GM18858 (cell line): ENCODE results near the gene HTRA1.

Experiments
- ATAC-seq: cut with Tn5 transposase; IDR thresholded peaks from one replicate; pipeline ENCODE4 v1.9.1; 2021; ENCODE audit not compliant: unreplicated experiment

Gene HTRA1

GRCh38 chr10:122514045-122514840 is 52.9 kb downstream of the HTRA1 start:
- no peak for ATAC-seq

- ATAC-seq = no peak
Observed at GRCh38 chr10:122515022-122515424, 53.7 kb downstream of the HTRA1 start.

- ATAC-seq = peak; percentile 76
Observed at GRCh38 chr10:122515588-122516231, 54.4 kb downstream of the HTRA1 start.

- ATAC-seq = no peak
Observed at GRCh38 chr10:122516734-122517133, 55.4 kb downstream of the HTRA1 start.

GRCh38 chr10:122519144-122519543 is 57.8 kb downstream of the HTRA1 start:
- no peak for ATAC-seq

GRCh38 chr10:122519873-122520272 is 58.5 kb downstream of the HTRA1 start:
- ATAC-seq = no peak

- ATAC-seq = no peak
Observed at GRCh38 chr10:122521011-122521410, 59.7 kb downstream of the HTRA1 start.

- ATAC-seq = no peak
Observed at GRCh38 chr10:122524811-122525210, 63.5 kb downstream of the HTRA1 start.

GRCh38 chr10:122525788-122526187 is 64.4 kb downstream of the HTRA1 start:
- no peak for ATAC-seq

- no peak for ATAC-seq
Observed at GRCh38 chr10:122526892-122527291, 65.5 kb downstream of the HTRA1 start.

- no peak for ATAC-seq
Observed at GRCh38 chr10:122530177-122530576, 68.8 kb downstream of the HTRA1 start.

- ATAC-seq = no peak
Observed at GRCh38 chr10:122531261-122531660, 69.9 kb downstream of the HTRA1 start.

GRCh38 chr10:122531939-122532338 is 70.6 kb downstream of the HTRA1 start:
- no peak for ATAC-seq

- no peak for ATAC-seq
Observed at GRCh38 chr10:122532601-122533296, 71.4 kb downstream of the HTRA1 start.

- no peak for ATAC-seq
Observed at GRCh38 chr10:122537545-122537944, 76.2 kb downstream of the HTRA1 start.

GRCh38 chr10:122541541-122542002 is 80.2 kb downstream of the HTRA1 start:
- ATAC-seq = no peak

GRCh38 chr10:122543676-122544445 is 82.5 kb downstream of the HTRA1 start:
- no peak for ATAC-seq

- ATAC-seq = no peak
Observed at GRCh38 chr10:122544493-122544892, 83.1 kb downstream of the HTRA1 start.

GRCh38 chr10:122546242-122546641 is 84.9 kb downstream of the HTRA1 start:
- ATAC-seq = no peak

- no peak for ATAC-seq
Observed at GRCh38 chr10:122548407-122549085, 87.2 kb downstream of the HTRA1 start.
